ENCODE results near the gene S100A3.
A peak's percentile ranks its signal among the peaks of the same experiment; 100 is the strongest.

Gene S100A3

DNA sequence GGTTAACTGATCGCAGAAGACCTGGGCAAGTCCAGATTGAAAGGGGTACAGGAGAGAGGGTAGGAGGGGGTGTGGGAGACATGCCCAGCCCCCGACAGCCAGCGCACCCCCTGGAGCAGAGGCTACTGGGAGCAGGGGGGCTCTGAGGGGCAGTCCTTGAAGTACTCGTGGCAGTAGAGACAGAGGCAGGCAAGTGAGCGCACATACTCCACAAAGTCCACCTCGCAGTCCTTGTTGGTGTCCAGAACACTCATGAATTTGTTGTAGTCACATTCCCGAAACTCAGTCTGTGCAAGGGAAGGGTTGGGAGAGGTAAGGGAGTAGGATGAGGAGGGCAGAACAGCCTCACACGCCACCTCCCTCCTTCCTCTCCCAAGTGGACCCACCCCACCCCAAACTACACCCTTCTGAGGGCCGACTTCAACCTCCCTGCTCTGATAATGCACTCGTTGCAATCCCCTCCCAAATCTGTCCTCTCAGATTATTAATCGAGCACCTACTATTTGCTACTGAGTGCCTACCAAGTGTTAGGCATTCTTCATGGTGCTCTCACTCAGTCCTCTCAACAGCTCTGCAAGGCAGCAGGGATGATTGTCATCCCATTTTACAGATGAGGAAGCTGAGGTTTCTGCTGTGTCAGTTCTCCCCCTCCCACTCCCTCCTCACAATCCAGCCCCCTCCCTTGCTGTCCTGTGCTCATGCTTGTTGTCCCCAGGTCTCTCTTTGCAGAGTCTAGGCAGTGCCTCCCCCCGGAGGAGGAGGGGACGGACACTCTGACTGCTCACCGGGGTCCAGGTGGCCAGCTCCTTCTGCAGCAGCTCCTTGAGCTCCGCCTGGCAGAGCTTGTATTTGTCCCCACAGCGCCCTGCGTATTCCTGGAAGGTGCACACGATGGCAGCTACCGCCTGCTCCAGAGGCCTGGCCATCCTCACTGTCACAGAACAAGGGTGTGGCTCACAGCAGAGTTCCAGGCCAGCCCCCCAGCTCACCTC, 1.2 kb downstream of the S100A3 start:
- no peak for DNase-seq

DNA sequence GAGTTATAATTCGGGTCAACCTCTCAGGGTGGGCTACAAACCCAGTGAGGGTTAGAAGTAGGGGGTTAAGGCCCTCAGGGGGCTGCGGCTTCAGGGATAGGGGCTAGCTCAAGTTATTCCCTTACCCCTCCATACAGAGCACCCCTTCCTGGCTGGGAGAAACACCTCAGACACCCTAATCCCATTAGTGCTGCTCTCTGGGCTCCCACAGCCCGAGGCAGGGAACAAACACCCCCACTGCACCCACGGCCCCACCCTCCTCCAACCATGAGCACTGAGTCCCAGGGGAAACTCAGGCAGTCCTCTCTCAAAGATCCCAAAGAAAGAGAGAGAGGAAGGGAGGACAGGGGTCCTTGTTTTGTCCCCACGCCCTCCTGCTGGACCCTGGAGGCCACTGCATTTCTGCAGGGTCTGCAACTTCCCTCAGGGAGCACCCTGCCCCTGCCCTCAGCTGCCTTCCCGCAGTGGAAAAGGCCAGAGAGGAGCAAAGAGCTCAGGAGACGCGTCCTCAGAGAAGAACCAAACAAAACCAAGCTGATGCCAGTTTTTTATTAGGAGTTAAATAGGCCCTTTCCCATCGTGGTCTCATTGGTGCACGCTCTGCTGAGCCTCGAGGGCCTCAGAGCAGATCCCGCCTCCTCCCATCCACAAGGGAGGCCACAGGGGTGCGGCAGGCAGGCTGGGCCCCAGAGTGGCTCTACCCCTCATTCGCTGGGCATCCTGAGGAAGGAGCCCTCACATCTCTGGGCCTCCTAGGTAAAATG, 2.1 kb downstream of the S100A3 start:
- DNase-seq = peak; percentile 65

DNA sequence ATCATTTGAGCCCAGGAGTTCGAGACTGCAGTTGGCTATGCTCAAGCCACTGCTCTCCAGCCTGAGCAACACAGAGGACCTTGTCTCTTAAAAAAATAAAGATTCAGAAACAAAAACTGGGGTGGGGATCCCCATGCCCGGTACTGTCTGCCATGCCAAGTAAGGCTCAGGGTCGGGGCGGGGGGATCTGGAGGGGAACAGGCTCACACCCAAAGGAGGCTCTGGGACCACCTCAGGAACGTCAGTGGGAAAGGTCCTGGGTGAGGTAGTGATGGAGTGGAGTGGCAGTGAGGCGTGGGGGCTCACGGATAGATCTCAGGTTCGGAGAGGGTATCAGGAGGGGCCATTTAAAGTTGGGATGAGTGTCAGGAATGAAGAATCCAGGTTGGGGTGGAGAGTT, 2.7 kb downstream of the S100A3 start:
- no peak for DNase-seq

DNA sequence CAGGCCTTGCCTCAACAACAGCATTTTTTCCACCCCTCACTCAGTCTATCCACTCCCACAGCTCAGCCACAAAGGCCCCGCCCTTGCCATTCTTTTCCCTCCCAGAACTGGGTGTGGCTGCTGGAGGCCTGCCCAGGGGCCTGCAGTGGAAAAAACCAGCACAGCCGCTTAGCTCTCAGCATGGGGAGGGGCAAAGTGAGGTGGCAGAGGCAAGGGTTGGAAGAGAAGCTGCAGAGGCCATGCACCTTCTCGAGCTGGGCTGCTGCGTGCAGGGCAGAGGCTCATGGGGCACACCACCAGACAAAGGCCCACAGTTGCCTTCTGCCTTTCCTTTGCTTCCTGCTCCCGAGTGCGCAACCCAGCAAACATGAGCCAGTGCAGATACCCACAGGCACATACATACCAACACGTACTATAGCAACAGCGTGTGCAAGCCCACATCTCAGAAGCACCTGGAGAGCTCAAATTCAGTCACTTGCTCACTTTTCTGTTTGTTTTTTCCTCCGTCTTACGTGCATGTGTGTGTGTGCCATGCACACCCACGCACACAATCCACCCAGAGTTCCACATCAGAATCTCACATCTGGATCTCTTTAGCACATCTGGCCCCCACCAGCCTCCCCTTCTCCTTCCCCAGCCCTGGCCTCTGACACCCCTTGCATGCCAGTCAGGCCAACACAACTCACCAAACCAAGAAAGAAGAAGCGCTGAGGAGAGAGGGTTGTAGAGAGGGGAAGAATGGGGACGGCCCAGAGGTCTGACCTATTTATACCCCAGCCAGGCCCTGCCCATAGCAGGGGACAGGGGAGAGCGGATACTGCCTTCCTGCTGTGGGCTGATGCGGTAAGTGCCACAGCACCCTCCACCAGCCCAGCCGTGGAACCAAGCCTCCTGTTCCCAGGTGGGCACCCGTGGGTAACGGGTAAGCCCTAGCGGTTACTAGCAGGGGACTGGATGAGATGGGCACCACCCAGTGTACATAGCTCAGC, 3.7 kb downstream of the S100A3 start, which contains the start of gene S100A4:
S100A4 (minus strand) TSS at position 740 of the 989 bp plus-strand sequence. CDS start 1,012 bp downstream, outside the sequence.
- peak; percentile 91 for DNase-seq

DNA sequence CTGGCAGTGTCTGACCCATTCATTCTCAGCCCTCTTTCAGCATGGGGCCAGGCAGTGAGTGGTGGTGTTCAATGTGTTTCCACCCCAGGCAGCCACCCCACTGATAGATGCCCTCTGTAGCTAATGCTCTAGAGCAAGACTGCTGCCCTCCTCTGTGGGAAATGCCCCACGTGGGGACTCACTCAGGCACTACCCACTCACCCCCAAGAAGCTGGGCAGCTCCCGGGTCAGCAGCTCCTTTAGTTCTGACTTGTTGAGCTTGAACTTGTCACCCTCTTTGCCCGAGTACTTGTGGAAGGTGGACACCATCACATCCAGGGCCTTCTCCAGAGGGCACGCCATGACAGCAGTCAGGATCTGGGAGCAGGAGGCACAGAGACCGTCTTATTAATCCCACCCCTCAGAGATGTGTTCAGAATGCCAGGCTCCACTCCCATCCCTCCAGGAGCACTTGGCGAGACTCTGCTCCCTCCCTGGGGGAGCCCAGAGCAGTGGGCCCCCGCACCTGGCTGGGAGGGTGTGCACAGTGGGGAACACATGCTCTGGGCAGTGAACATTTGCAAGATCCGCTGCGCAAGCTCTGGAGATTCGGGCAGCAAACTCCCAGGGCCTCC, 4.5 kb downstream of the S100A3 start:
- DNase-seq = no peak

DNA sequence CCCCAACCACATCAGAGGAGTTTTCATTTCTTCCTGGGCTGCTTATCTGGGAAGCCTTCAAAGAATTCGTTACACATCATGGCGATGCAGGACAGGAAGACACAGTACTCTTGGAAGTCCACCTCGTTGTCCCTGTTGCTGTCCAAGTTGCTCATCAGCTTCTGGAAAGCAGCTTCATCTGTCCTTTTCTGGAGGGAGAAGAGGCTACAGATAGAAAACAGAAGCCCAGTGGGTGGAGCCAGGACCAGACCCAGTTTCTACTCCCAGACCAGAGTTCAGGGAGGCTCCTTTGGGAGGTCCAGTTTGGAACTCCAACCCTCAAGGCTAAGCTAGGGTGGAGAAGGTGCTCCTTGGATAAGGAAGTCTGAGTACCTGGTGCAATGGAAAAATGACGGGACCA, 5.3 kb downstream of the S100A3 start:
- DNase-seq = no peak

DNA sequence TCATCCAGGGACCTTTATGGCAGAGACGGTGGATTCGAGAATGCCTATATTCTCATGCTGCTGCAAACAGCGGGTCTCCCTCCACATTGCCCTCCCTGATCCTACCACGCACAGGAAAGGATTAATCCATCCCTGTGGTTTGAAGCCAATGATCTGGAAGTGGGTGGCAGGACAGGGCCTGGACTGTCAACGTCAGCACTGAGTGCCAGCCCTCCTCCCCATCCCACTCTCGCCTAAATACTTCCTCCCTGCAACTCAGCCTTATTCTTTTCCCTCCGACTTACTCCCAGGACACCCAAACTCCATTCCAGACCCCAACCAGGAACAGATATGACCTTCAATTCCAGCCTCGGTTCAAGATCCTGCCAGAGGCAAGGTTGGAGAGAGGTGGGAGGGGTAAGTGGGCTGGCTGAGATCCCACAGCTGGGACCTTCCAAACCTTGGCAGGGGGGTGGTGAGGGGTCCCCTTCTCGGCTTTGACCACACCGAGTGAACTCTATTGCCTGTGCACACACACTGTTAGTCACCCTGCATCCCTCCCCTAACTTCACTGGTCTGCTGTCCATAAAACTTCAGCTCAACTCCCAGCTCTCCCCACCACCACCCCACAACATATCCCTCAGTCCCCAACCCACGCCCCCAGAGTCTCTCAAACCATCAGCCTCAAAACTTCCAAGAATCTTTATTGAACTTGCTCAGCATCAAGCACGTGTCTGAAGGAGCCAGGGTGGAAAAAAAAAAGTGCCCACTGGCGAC, 5.9 kb downstream of the S100A3 start:
- DNase-seq = no peak

DNA sequence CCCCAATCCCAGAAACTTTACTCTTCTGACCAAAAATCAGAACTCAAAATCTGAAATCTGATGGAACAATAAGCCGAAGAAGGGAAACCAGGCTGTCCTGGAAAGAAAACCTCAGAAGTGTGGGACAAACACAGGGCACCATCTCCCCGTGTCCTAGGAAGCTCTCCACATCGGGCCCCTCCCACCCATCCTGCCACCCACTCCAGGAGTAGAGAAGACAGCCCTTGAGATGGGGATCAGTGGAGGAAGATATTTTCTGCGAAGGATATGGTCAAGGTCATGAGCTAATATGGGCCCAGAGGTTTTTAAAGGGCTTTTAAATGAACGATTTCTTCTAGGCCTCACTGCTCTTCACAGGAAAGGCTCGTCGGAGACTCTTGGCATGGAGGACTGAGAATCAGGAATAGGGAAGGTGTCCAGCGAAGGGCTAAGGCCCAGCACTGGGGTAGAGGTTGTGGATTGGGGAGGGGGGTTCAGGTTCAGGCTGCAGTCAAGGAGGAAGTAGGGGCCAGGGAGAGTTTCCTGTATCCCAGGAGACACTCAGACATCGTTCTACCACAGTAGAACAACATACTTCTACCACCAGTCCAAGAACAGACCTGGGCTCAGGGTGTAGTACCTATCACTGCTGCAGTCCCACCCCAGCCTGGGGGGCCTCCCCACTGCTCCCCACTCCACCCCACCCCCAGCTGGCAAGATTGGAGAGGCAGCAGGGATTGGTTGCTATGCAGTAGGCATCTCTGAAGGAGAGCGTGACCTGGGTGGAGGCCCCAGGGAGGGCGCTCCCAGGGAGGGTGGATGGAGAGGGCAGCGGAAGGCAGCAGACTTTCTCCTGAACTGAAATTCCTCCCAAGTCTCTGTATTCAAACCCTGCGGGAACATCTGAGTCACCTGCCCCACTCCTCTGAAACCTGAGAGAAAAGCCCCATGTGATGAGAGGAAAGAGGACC, 7.1 kb downstream of the S100A3 start:
- no peak for DNase-seq

DNA sequence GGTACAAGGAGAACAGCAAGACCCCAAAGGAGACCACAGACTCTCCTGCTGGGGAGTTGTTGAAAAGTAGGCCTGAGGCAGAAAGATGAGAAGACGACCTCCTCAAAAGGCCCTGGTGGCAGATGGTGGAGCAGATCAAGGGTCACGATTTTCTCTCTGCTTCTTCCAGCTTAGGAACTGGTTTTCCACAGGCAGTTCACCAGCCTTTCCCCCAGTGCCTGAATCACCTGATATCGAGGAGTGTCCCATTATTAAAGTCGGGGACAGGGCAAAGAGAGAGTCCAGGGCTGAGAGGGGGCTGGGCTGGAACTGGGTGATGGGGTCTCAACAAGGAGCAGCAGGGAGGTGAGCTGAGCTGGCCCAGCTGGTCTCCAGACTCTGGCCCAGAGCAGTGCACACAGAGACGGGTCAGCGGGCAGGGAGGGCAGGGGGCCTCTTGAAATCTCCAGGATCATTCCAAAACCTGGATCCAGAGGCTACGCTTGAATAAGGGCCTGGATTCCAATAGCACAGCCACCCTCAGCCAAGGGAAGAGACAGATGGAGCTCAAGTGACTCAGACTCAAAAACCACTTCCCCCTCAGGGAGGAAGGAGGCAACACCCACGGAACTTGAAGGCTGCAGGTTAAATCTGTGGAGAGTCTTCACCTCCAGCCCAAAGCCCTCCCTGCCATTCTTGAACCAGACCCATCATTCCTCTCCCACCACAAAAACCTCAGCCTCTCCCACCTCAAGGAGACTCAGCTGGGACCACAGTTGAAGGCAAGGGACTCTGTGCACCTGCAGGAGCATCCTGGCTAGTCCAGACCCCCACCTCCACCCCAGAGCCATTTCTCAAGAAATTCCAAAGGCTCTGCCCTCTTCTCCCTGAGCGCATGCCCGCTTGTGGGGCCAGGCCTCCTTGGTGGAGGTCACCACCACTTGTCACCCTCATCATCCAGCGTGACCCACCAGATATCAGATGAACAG, 8.4 kb downstream of the S100A3 start, which contains the start of gene S100A5:
S100A5 (minus strand) TSS at position 541 of the 968 bp plus-strand sequence. CDS start 743 bp downstream, outside the sequence.
- no peak for DNase-seq

DNA sequence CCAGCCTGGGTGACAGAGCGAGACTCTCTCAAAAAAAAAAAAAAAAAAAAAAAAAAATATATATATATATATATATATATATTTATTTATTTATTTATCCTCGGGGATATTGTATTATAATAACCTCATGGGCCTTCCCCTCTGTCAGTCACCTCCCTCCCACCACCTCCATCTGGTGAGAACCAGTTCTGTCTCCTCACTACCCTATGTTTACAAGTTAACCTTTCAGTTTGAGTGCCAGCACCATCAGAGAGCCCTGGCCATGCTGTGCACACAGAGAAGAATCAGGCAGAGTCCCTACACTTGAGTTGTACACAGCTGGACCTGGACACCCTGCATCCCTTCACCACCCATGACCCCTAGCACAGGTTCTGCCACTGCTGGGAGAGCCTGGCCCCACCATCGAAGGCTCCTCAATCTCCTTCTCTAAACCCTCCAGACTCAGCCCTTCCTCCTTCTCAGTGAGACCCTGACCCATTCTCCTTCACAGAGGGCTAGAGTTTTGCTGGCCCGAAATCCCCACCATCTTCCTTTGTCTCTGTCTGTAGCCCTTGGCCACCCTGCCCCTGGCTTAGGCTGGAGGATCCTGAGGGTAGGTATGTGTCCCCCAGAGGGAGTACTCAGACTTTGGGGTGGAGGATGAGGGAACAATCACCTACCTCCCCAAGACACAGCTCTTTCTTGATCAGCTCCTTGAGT, 9.5 kb downstream of the S100A3 start:
- no peak for DNase-seq

DNA sequence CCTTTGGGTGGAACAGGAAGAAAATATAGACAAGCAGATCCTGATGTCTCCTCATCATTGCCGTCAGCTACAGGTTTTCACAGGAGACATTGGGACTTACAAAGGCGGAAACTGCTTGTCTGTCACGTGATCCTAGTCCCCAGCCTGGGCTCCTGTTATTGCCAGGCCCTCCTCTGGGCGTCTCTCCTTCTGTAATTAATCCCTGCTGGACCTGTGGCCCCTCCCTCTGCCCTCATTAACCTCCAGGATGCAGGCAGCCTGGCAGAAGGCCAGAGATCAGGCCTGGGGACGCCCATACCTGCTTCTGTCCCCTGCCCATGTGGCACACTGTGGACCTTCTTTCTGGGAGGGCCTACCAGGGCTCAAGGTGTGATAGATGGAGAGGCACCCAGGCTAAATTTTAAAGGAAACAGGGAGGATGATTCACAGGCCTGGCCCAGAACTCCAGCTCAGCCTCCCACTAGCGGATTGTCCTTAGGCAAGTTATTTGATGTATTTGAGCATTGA, 10.7 kb downstream of the S100A3 start:
- peak; percentile 42 for DNase-seq

DNA sequence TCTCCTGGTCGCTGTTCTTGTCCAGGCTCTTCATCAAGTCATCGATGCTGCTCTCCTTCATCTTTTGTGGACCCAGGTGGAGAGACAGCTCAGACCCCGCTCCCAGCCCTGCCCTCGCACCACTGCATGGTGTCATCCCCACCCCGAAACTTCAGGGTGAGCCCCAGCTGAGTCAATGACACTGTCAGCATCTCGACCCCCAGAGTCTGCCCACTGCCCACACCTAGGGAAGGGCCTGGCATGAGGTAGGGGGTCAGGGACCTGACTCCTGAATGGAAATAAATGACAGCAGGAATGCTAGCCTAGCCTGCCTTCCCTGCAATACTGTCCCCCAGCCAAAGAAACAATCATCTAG, 11.7 kb downstream of the S100A3 start:
- DNase-seq = no peak

DNA sequence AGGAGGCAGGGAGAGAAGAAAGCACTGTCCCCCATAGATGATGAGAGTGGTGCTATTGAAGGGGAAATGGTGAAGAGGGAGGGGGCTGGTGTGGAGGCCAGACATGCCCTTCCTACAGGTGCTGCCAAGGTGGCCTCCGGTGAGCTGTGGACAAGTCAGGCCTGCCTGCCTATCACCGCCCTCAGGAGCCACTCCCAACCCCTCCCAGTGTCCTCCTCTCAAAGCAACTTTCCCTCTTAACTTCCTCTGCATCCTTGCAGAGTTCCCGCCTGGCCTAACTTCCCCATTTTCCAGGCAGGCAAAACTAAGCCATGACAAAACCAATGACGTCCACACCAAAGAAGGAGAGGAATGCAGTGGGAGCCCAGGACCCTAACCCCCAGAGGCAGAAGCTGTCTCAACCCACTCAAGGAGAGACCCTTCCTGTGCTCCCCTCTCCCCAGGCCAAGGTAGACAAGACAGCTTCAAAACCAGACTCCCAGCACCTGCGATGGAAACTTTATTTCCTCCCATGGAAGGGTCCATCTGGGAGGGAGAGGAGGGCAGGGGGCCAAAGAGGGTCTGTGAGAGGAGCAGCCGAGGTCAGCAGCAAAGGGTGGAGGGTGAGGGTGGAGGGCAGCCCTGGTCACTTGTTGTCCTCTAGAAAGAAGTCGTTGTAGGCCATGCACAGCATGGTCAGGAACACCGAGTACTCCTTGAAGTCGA, 12.2 kb downstream of the S100A3 start:
- DNase-seq = no peak

DNA sequence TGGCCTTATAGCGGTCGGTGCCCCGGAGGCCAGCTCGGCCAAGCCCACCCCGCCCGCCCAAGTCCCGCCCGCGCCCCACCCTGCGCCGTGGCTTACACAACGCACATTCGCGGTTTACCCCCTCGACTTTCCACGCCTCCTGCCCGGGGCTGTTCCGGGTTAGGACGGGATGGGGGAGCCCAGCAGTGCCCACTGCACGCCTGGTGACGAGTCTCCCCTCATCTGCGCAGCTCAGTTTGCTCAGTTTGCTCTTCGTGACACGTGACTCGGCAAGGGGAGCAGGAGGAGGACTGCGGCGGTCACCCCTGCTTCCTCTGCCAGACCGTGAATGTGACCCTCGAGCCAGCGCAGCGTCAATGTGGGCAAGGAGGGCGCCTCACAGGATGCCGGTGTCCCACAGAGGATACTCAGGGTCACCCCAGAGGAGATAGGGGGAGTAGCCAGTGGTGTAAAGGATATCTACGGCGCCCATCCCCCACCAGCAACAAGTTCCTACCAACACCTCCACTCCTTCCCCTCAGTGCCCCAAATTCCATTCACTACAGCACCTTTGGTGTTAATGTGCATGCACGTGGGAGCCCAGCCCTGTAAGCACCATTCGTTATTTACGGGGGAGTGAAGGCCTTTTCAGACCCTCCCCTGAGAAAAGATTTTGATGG, 12.9 kb downstream of the S100A3 start:
- peak; percentile 43 for DNase-seq

DNA sequence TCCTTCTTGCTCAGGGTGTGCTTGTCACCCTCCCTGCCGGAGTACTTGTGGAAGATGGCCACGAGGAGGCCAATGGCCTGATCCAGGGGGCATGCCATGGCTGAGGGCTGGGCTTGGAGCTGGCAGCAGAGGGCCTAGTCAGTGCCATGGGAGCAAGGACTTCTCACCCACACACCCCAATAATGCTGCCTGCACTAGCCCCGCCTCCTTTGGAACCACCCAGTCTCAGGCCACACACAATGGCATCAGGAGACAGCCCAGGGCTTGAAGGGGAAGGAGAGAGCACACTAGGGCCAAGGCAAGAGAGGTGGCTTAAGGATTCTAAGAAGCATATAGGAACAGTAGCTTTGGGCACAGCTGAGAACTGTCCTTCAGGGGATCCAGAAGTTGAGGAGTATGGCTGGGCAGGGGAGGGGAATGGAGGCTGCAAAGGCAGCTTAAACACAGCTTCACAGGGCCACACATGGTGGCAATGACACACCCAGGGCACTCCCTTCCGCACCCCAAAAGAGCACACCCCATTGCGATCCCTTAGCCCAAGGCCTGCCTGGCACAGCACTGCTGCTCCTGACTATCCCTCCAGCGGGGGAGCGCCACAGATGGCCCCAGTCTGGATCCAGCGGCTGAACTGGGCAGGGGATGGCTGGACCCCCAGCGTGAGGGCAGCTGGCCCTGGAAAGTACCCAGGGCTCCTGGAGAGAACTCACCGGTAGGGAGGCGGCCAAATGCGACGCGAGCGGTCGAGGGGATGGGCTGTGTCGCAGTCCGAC, 13.6 kb downstream of the S100A3 start, which contains the start of gene S100A6:
S100A6 (minus strand) TSS at position 750 of the 770 bp plus-strand sequence; CDS start at position 98, 652 bp downstream.
- no peak for DNase-seq

DNA sequence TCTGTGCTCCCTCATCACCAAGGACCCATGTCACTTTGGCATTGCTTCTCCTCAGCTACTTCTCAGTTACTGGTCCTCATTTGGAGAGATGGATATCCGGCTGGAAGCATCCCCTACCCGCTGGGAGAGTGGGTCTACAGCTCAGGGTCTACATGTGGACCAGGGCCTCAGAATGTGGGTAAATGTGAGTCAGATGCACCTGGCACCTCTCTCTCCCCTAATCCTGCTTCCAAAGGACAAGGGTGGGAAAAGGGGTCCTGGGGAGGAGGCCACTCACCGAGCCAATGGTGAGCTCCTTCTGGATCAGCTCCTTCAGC, 14.2 kb downstream of the S100A3 start:
- DNase-seq = no peak

Data from NCI-H2107 (cell line).